NCI-H1930 (cell line): ENCODE data around the gene AP5Z1.
"Not testable (repeated sequence)": the region's sequence is repeated elsewhere in the genome, so short reads cannot be mapped to it uniquely, and the experiment has no call there.

ENCODE experiments used
- DNase-seq, 2 experiments: peaks; one replicate each; lab custom pipeline; 2025; lab: John Stamatoyannopoulos, UW

AP5Z1 gene

DNA sequence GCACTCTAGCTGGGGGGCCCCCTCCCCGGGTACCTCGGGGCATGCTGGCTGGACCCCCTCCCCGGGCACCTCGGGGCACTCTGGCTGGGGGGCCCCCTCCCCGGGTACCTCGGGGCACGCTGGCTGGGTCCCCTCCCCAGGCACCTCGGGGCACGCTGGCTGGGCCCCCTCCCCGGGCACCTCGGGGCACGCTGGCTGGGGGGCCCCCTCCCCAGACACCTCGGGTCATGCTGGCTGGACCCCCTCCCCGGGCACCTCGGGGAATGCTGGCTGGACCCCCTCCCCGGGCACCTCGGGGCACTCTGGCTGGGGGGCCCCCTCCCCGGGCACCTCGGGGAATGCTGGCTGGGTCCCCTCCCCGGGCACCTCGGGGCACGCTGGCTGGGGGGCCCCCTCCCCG lies 27.2 kb downstream of the AP5Z1 start:
- not testable (repeated sequence) for DNase-seq

DNA sequence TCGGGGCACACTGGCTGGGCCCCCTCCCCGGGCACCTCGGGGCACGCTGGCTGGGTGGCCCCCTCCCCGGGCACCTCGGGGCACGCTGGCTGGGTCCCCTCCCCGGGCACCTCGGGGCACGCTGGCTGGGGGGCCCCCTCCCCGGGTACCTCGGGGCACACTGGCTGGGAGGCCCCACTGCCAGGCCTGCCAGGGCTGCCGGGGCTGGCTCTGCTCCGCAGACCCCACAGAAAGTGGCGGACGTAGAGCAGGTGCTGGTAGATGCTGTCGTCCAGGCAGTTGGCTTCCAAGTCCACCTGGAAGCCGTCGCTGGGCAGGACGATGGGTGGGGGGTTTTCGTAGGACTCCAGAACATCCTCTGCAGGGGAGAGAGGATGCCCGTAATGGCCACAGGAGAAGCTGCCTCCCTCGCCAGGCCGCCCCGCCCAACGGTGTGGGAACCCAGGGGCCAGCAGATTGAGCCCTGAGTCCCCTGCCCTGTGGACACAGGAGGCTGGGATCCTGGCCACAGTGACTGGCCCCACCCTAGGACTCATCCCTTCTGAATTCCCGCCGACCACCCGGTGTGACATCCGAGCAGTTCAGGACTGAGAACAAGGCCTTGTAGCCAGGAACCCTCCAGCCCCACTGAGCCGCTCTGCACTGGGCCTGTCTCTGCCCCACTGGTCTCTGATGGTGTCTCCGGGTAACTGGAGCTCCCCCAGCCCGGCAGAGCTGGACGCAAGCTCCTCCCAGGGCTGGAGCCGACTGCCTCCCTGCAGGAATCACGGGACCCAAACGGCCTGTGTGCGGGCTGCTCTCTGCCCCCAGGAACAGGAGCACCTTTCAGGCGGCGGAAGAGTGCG lies 28.2 kb downstream of the AP5Z1 start:
- DNase-seq = no peak

DNA sequence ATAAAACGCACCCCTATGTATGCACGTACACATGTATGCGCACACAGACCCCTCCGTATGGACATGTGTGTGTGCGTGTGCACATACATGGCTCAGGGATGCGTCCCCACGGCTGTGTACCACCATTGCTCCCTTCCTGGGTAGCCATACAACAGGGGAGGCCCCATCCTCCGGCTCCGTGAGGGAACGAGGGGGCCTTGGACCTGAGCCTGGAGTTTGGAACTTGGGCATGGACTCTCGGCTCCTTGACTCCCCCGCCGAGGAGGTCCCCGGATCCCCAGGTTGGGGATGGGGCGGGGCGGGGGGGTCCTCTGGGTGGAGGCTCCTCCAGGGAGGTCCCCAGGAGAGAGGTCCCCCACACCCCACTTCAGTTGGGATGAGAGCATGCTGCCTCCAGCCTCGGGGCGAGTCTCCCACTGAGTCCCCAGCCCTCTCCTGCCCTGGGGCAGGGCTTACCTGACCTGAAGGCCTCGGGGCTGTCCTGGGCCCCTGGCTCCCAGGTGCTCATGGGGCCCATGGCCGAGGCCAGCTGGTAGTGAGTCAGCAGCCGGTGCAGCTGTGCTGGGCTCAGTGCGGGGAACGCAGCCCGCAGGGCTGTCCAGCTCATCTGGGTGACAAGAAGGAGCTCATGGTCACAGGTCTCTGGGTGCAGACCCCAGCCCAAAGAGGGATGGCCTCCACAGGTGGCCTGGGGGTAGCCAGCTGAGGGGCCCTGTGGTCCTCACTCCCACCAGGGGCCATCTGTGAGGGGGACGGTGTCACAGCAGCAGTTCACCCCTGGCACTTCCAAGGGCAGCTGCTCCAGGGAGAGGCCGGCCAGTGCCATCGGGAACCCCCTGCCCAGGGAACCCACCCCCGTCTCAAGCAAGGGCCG lies 29.9 kb downstream of the AP5Z1 start:
- DNase-seq = no peak

DNA sequence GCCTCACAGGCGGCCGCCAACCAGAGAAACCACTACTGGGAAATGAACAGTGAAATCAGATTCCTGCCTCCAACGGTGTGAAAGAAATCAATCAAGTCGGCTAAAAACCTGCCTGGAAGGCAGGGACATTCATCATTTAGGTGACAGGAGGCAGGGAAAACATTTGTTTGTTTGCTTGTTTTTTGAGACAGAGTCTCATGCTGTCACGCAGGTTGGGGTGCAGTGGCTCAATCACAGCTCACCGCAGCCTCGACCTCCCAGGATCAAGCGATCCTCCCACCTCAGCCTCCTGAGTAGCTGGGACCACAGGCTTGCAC lies 30.5 kb downstream of the AP5Z1 start:
- DNase-seq = no peak

DNA sequence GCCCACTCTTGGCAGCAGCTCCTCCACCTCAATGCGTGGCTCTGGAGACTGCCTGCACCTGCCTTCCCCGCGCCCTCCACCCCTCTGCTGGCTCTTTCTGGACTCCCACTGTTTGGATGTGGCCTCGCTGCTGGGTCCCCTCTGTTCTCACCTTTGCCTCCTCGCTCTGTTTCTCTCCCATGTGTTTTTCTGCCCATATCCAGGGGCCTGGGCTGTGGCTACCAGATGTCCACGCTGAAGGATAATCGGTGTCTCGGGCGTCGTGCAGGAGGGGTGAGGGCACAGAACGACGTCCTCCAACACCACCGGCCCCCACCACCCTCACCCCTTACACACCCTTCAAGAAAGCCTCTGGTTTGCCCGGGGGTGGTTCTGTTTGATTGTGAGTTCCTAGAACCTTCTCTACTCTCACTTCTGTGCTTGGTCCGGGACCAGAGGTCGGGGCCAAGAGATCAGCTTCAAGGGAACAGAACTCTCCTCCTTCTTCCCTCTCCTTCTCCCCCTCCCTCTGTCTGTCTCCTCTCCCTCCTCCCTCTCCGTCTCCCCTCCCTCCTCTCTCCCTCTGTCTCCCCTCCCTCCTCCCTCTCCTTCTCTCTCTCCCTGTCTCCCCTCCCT lies 31.7 kb downstream of the AP5Z1 start:
- no peak for DNase-seq

DNA sequence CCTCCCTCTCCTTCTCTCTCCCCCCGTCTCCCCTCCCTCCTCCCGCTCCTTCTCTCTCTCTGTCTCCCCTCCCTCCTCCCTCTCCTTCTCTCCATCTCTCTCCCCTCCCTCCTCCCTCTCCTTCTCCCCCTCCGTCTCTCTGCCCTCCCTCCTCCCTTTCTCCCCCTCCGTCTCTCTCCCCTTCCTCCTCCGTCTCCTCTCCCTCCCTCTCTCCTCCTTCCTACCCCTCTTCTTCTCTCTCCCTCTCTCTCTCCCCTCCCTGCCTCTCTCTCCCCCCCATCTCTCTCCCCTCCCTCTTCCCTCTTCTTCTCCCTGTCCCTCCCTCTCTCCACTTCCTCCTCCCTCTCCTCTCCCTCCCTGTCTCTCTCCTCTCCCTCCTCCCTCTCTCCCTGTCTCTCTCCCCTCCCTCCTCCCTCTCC lies 32.2 kb downstream of the AP5Z1 start:
- no peak for DNase-seq

DNA sequence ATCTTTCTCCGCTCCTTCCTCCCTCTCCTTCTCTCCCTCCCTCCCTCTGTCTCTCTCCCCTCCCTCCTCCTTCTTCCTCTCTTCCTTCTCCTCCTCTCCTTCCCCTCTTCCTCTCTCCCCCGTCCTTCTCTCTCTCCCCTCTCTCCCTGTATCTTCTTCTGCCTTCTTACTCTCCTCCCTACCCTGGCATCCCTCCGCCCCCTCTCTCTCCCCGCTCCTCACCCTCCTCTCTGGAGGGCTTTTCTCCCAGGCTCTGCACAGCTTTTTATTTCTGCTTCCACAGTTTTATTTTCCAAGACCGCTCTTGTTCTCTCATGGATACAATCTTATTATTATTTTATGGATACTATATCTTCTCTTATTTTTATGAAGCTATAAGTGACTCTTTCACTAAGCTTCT lies 32.6 kb downstream of the AP5Z1 start:
- no peak for DNase-seq

DNA sequence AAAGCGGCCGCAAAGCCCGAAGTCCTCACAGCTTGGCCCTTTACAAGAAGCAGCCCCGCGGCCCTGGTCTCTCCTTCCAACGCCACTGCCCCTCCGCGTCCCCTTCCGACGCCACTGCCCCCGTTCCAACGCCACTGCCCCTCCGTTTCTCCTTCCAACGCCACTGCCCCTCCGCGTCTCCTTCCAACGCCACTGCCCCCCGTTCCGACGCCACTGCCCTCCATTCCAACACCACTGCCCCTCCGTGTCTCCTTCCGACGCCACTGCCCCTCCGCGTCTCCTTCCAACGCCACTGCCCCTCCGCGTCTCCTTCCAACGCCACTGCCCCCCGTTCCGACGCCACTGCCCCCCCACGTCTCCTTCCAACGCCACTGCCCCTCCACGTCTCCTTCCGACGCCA lies 33.1 kb downstream of the AP5Z1 start:
- no peak for DNase-seq

DNA sequence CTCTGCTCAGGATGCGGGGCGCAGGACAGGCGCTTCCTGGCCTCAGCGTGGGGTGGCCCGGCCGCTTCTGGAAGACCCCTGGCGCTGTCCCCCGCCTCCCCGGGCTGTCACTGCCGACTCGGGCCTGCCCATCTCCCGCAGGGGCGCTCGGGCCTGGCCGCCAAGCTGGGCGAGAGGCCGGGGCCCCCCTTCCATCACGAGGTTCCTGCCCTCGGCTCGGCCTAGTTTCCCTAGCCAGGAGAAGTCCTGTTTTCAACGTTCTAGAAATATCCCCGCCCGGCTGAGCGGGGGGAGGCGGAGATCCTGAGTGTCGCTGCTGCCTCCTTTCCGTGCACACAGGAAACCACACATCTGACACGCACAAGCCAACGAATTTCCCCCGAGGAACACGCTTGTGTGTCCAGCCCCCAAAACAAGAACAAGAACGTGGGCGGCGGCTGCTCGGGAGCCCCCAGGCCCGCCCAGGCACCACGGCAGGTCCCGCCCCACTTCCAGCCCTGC lies 33.7 kb downstream of the AP5Z1 start:
- DNase-seq = no peak

DNA sequence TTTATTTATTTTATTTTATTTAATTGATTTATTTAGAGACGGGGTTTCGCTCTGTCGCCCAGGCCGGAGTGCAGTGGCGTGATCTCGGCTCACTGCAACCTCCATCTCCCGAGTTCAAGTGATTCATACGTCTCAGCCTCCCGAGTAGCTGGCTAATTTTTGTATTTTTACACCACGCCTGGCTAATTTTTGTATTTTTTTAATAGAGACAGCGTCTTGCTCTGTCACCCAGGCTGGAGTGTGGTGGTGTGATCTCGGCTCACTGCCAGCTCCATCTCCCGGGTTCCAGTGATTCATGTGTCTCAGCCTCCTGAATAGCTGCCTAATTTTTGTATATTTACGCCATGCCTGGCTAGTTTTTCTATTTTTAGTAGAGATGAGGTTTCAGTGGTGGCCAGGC lies 34.2 kb downstream of the AP5Z1 start:
- no peak for DNase-seq

DNA sequence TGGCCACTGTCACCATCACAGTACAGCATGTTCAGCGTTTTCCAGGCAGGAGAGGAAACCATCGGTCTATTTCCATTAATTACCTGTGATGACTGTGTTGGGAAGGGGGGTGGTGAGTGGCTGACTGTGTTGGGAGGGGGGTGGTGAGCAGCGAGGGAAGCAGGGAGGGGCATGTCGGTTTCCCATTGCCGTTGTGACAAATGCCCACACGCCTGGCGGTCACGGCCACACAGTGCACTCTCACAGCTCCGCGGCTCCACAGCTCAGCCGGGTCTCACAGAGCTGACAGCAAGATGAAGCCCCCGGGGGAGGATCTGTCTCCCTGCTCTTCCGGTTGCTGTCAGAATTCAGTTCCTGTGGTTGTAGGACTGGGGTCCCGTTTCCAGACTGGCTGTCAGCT lies 39.0 kb downstream of the AP5Z1 start:
- DNase-seq = no peak

DNA sequence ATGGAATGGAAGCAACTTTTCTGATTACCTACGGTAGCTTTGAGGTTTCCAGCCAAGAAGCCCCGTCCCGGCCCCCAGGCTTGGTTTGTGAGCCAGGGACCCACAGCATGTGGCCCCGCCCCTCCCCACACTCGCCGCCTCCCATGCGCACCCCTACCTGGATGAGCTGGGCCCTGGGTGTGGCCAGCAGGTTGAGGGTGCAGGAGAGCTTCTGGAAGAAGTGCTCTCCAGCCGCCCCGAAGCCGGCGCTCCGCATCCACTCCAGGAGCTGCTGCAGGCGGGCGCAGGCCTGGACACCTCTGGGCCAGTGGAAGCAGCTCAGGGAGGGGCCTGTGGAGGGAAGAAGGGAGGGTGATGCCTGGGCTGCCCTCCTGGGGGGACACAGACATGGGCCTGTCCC lies 39.7 kb downstream of the AP5Z1 start:
- DNase-seq = no peak

DNA sequence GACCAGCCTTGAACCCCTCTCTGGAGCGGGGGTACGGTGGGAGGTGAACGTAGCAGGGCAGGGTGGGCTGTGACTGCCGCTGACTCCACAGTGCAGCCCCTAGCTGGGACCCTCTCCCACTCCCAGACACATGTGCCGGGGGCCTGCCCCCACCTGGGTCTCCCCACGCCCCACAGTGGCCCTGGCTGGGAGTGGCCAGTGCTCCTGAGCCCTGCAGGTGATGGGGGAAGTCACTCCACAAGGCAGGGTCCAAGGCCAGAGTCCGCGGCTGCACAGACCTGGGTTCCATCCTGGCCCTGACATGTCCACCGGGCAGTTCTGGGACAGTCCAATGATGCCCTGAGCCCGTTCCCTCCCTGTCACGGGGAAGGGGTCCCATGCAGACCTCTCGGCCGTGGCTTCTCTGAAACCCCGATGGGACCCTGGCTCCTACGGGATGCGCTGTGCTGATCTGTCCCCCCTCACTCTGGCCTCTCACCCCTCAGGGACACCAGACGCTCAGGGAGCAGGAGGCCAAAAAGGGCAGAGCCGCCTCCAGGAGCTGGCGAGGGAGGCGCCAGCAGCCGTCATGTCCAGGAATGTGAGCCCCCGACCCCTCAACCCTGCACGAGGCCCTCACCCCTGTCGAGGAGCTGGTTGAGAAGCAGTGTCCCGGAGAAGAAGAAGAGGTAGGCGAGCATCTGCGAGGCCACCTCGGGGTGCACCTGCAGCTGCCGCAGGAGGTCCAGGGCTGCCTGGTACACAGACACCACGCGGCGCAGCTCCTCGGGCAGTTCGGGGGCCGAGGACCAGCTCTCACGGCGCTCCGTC lies 40.4 kb downstream of the AP5Z1 start:
- no peak for DNase-seq

DNA sequence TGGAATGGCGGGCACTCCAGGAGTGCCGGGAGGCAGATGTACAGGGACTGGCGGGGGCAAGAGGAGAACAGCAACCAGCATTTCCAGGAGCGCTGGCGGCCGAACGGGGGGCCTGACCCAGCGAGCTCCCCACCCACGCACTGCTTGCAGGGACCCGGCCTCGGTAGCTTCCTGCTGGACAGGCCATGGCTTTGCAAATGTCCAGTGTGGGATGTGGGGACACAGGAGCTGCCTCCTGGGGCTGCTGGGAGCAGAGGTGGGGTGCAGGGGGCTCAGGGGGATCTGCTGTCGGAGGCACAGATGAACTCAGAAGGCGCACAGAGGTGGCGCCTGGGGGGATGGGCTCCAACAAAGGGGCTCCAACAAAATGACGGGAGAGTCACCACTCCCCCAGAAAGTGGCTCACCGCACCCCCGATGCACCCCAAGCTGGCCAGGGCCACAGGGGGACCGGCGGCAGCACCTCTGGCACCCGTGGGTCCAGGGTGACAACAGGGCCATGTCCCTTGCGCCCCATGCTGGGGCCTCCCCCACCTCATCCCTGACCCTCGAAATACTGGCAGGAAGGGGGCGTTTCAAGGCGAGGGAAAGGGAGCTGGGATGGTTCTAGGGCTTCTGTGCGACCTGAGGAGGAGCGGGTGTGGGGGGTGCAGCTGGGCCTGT lies 41.1 kb downstream of the AP5Z1 start:
- no peak for DNase-seq

DNA sequence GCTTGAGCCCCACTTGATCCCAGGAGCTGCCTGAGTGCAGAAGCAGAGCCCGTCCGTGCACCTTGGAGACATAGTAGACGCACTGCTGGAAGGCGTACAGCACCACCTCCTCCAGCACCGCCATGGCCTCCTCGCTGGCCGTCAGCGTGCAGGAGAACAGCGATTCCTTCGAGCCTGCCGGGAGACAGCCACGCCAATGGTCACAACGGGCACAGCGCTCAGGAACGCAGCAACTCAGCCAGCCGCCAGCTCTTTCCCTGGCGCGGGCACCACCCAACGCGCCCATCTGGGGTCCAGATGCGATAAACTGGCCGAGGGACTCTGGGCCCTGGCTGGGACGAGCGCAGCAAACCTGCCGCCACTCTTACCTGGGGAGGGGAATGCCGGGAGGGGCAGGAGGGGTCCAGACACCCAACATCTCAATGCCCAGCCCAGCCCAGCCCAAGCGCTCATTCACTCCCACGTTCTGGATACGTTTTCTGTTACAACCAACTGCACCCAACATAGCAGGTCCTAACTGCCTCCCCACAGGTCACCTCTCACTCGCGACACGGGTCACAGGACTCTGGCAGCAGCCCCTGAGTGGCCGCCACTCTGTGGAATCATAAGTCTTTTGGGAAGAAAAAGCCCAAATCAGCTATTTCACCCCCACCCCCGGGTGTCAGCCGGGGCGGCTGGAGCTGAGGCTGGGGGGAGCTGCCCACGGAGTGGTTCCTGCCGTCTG lies 41.9 kb downstream of the AP5Z1 start:
- no peak for DNase-seq

DNA sequence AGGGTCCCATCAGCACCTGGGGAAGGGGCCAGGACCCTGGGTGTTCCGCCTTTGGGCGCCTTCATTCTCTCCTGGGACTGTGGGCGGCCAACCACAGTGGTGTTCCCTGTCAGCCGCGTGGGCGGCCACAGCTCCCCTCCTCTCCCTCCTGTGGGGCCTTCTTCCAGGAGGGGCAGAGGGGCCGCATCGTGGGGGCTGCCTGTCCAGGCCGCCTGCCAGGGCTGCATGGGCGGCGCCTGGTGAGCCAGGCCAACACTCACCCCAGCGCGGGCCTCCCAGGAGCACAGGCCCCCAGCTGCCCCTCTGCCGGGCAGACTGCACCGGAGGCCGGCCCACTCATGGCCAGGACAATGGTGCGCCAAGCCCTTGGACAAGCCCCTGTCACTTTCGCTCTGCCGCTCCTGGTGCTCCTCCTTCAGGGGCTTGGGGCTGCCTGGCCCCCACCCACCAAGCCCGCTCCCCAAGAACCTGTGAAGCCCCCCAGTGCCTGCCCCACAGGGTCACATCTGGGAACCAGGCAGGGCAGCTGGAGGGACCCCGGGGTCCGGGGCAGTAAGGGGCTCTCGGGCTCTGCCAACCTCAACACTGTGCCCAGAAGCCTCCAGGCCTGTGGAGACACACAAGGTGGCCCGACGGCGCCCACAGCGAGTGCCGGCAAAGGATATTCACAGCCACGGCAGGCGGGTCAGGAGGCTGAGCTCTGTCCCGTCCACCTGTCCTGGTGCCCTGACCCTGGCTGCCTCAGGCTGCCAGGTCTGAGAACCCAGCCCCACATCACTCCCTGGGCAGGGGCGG lies 42.8 kb downstream of the AP5Z1 start:
- DNase-seq = no peak

DNA sequence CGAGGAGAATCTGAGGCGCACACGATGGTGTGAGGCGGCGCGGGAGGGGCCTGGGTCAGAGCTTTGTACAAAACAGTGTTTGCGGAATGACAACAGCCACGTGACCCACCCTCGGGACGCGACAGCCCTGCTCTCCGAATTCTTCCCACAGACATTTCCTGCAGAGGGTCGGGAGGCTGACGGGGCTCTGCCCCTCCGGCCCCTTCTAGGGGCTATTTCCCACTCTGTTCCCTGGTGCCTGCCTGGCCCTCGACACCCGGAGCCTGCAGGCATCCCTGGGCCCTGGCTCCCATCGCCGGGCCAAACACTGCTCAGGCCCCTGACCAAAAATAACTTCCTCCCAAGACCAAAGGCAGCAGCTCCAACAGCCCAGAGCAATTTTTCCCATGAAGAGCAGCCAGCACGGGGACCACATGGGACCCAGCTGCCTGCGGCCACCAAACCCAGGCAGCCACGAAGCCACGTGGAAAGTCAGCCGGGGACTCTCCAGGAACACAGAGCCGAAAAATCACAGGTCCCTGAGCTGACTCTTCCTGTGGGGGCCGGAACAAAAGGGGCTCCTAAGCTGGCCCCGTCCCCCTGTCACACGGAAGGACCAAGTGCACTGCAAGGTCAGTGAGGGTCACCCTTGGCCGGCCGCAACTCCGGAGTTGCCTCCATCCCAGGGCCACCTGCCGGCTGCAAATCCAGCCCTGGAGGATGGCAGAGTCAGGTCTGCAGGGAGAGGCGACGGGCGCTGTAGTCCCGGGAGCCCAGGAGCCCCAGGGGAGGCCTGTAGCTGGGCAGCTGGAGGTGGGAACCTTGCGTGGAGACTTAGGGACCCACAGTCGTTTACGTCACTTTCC lies 44.4 kb downstream of the AP5Z1 start:
- no peak for DNase-seq

DNA sequence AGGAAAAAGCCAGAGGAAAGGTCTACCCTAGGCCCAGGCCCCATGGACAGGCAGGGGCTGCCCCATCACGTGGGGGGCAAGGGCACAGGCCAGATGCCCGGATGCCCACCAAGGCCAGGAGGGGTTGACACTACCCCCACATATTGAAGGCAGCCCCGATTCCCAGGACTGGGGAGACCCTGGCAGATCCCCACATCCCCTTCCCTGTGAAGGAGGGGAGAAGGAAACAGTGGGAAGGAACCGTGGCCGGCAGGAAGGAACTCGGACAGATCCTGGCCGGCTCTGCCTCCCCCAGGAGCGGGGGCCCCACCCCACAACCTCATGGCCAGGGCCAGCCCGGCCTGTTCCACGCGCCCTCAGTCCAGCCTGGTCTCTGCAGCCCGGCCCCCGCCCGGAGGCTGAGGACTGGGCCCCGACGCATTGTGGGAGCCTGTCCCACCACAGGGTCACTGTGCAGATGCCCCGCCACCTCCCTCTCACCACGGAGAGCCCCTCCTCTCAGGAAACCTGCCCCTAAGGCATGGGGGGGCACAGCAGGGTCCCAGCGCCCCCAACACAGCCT lies 45.1 kb downstream of the AP5Z1 start:
- no peak for DNase-seq
